Smooth muscle cell (in vitro differentiated cells): ENCODE data around the gene KRT15. TPM values are rescaled to one million over a fixed set of nuclear protein-coding genes. Genes with fewer than 3 reads are reported as not detected.

ENCODE experiments used
- DNase-seq: peaks from one replicate; lab custom pipeline; 2025; ENCODE audit not compliant: unreplicated experiment; lab: John Stamatoyannopoulos, UW
- H2AFZ ChIP-seq: fragments of 200-600 bp; sonication (generic); 2 replicates; pipeline ENCODE4 v1.6.0; 2016; ENCODE audit warnings: antibody characterized with exemption, low read depth, mild to moderate bottlenecking
- H3F3A ChIP-seq: fragments of 200-600 bp; sonication (generic); 2 replicates; pipeline ENCODE4 v1.6.0; 2017; ENCODE audit warnings: antibody characterized with exemption, low read depth
- H3K27ac ChIP-seq: fragments of 200-600 bp; sonication (generic); 2 replicates; pipeline ENCODE4 v1.5.1; 2016; ENCODE audit warnings: low read depth, mild to moderate bottlenecking
- H3K27me3 ChIP-seq: fragments of 200-600 bp; sonication (generic); 2 replicates; pipeline ENCODE4 v1.6.1; 2016; ENCODE audit warnings: low read depth, mild to moderate bottlenecking
- H3K36me3 ChIP-seq: fragments of 200-600 bp; sonication (generic); 2 replicates; pipeline ENCODE4 v1.5.1; 2016; ENCODE audit warnings: low read depth
- H3K4me1 ChIP-seq: fragments of 200-600 bp; sonication (generic); 2 replicates; pipeline ENCODE4 v1.5.1; 2016; ENCODE audit warnings: low read depth
- H3K4me2 ChIP-seq: fragments of 200-600 bp; sonication (generic); 2 replicates; pipeline ENCODE4 v1.6.0; 2016; ENCODE audit warnings: mild to moderate bottlenecking
- H3K4me3 ChIP-seq: fragments of 200-600 bp; sonication (generic); 2 replicates; pipeline ENCODE4 v1.5.1; 2016; ENCODE audit warnings: mild to moderate bottlenecking
- H3K79me2 ChIP-seq: fragments of 200-600 bp; sonication (generic); 2 replicates; pipeline ENCODE4 v1.6.0; 2016; ENCODE audit warnings: low read depth, mild to moderate bottlenecking
- H3K9ac ChIP-seq: fragments of 200-600 bp; sonication (generic); 2 replicates; pipeline ENCODE4 v1.6.0; 2016; ENCODE audit warnings: low read depth
- H3K9me3 ChIP-seq: fragments of 200-600 bp; sonication (generic); replicated peaks from 2 replicates; pipeline ENCODE4 v1.5.1; 2016; ENCODE audit warnings: low read depth
- H4K20me1 ChIP-seq: fragments of 200-600 bp; sonication (generic); 2 replicates; pipeline ENCODE4 v1.6.0; 2016; ENCODE audit warnings: low read depth
- WGBS: methylation state at CpG from one replicate; pipeline ENCODE4 v1.1.7; 2016; ENCODE audit warnings: low lambda C conversion rate; 5-methylcytosine and 5-hydroxymethylcytosine counted together
- polyA plus RNA-seq: library from polyadenylated mRNA; unstranded; fragments of >200 nt; fragmentation: Nextera tagmentation; extraction: Ambion mirVana; gene quantifications from 2 replicates; pipeline ENCODE4 v1.2.1, GENCODE V29; 2016
- total RNA-seq: library from RNA; depleted of rRNA; stranded (reverse); fragments of >200 nt; gene quantifications from 2 replicates; pipeline ENCODE4 v1.2.3, GENCODE V29; 2014
- TF ChIP-seq, protein P1 (sequence below): fragments of 200-600 bp; sonication (generic); IDR thresholded peaks from 2 replicates; pipeline ENCODE4 v1.5.1; 2017; ENCODE audit warnings: borderline replicate concordance, mild to moderate bottlenecking, antibody characterized with exemption; ENCODE audit not compliant: insufficient read depth, poor library complexity, severe bottlenecking

KRT15 gene
- total RNA-seq (0.49 and 1.7 TPM in 2 replicates), polyA plus RNA-seq (0.93 and 1.3 TPM in 2 replicates)

DNA sequence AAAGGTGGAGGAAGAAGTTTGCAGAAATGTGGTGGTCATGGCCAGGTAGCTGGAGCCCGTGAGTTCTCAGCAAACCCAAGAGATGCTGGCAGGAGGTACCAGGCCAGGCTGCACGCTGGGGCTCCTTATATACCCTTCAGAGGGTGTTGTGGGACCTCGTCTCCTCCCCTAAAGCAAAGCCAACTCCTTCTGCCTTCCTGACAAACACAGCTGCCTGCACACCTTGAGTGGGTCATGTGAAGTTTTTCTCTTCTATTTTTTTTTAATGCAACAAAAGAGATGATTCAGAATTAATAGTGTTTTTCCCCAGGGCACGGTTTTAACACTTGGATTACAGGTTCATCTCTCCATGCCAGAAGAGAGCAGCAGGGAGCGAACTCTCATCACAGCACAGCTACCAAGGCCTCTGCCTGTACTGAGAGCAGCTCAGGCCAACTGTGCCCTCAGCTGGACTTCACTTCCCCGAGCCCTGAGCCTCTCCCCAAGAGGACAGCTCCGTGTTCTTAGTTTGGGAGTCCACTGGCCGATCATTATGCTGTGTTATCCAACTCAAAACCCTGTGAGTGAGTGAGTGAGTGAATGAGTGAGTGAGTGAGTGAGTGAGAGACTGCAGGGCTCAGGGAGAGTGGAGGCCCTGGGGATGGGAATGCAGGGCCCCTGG is at the start of gene KRT15:
Gene KRT15 (minus strand): TSS at position 102 of the 661 bp plus-strand sequence. CDS start 63 bp downstream, at position 39.
- peaks cover 20% of the 10 kb centered on the region for H3F3A ChIP-seq
- H3K4me1 ChIP-seq: no peaks in the 10 kb centered on the region
- H3K27ac ChIP-seq: no peak within 1 kb of the TSS
- H3K4me2 ChIP-seq: no peak within 1 kb of the TSS
- no peak within 1 kb of the TSS for H3K9ac ChIP-seq
- TF ChIP-seq, protein P1, sequence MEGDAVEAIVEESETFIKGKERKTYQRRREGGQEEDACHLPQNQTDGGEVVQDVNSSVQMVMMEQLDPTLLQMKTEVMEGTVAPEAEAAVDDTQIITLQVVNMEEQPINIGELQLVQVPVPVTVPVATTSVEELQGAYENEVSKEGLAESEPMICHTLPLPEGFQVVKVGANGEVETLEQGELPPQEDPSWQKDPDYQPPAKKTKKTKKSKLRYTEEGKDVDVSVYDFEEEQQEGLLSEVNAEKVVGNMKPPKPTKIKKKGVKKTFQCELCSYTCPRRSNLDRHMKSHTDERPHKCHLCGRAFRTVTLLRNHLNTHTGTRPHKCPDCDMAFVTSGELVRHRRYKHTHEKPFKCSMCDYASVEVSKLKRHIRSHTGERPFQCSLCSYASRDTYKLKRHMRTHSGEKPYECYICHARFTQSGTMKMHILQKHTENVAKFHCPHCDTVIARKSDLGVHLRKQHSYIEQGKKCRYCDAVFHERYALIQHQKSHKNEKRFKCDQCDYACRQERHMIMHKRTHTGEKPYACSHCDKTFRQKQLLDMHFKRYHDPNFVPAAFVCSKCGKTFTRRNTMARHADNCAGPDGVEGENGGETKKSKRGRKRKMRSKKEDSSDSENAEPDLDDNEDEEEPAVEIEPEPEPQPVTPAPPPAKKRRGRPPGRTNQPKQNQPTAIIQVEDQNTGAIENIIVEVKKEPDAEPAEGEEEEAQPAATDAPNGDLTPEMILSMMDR: no peak
- H2AFZ ChIP-seq: no peak within 1 kb of the TSS
- H3K27me3 ChIP-seq: no peaks in the 10 kb centered on the region
- no peaks in the 10 kb centered on the region for H3K36me3 ChIP-seq
- H3K4me3 ChIP-seq: no peak within 1 kb of the TSS
- H4K20me1 ChIP-seq: peaks cover 7% of the 10 kb centered on the region
- no peaks in the 10 kb centered on the region for H3K9me3 ChIP-seq
- WGBS: 84% methylated on average over 8 of the region's 8 CpGs
- H3K79me2 ChIP-seq: no peaks in the 10 kb centered on the region
- no peak for DNase-seq

DNA sequence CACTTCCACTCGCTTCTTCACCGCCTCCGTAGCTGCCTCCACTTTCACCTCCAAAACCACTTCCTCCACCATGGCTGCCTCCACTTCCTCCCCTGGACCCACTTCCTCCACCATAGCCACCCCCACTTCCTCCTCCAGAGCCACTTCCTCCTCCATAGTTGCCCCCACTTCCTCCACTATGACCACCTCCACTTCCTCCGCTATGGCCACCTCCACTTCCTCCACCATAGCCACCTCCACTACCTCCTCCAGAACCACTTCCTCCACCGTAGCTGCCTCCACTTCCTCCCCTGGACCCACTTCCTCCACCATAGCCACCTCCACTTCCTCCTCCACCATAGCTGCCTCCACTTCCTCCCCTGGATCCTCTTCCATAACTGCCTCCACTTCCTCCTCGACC is 48.6 kb upstream of the KRT15 start:
- Histone ChIP-seq H3K36me3 (no peaks in the 10 kb centered on the region), H4K20me1 (no peaks in the 10 kb centered on the region), H3K4me3 (no peak overlapping the region), H2AFZ (no peak overlapping the region), H3K9me3 (no peaks in the 10 kb centered on the region), H3K9ac (no peak overlapping the region), H3K79me2 (no peaks in the 10 kb centered on the region), H3K4me1 (peaks cover 8% of the 10 kb centered on the region), H3K27me3 (no peaks in the 10 kb centered on the region), H3K27ac (no peak overlapping the region), H3F3A (no peaks in the 10 kb centered on the region), H3K4me2 (no peak overlapping the region)
- WGBS: 93% methylated on average over 6 of the region's 6 CpGs
- no peak for DNase-seq
- TF ChIP-seq, protein P1: no peak

DNA sequence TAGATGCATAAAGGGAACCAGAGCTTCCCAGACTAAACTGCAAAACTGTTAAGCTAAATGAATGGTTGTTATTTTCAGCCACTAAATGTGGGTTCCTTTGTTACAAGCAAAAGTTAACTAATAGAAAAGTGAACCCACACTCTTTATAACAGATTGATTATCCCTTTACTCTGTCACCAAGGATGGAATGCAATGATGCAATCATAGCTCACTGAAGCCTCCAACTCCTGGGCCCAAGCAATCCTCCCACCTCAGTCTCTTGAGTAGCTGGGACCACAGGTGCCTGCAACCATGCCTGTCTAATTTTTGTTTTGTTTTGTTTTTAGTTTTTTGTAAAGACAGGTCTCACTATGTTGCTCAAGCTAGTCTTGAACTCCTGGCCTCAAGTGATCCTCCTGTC is 46.6 kb upstream of the KRT15 start:
- Histone ChIP-seq H3K36me3 (no peaks in the 10 kb centered on the region), H3K27ac (no peak overlapping the region), H2AFZ (no peak overlapping the region), H3K27me3 (no peaks in the 10 kb centered on the region), H4K20me1 (no peaks in the 10 kb centered on the region), H3F3A (no peaks in the 10 kb centered on the region), H3K4me3 (no peak overlapping the region), H3K79me2 (no peaks in the 10 kb centered on the region), H3K4me2 (no peak overlapping the region), H3K9ac (no peak overlapping the region), H3K4me1 (peaks cover 8% of the 10 kb centered on the region), H3K9me3 (no peaks in the 10 kb centered on the region)
- DNase-seq: no peak
- TF ChIP-seq, protein P1: no peak

DNA sequence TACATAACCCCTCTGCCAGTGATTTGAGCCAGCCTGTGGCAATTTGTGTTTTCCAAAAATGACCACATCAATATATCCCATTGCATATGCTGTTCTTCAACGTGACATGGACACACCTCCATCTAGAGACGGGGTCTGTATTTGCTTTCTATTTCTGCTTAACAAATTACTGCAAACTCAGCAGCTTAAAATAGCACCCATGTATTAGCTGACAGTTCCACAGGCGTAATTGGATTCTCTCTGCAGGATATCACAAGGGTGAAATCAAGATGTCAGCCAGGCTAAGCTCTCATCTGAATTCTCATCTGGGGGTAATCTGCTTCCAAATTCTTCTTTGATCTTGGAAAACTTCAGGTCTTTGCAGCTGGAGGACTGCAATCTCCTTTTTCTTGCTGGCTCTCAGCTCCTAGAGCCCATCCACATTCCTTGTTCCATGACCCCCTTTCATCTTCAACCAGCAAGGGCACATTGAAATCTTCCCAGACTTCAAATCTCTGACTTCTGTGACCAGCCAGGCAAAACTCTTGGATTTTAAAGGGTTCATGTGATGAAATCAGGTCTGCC is 45.0 kb upstream of the KRT15 start:
- no peaks in the 10 kb centered on the region for H3K27me3 ChIP-seq
- DNase-seq: no peak
- 63% methylated on average over 3 of the region's 3 CpGs for WGBS

More for the DNA sequence above, 45.0 kb upstream of the KRT15 start:
- H3F3A ChIP-seq: no peaks in the 10 kb centered on the region
- TF ChIP-seq, protein P1: no peak
- H2AFZ ChIP-seq: no peak overlapping the region
- H3K79me2 ChIP-seq: no peaks in the 10 kb centered on the region
- no peak overlapping the region for H3K9ac ChIP-seq
- no peak overlapping the region for H3K27ac ChIP-seq
- H3K4me3 ChIP-seq: no peak overlapping the region
- no peaks in the 10 kb centered on the region for H3K36me3 ChIP-seq
- no peak overlapping the region for H3K4me2 ChIP-seq
- no peaks in the 10 kb centered on the region for H4K20me1 ChIP-seq
- peaks cover 8% of the 10 kb centered on the region for H3K4me1 ChIP-seq
- H3K9me3 ChIP-seq: no peaks in the 10 kb centered on the region
